Spleen (tissue), 7 donors: ENCODE data around the gene DNAJB4.

ENCODE experiments used
- POLR2A ChIP-seq, 3 donors: fragments of 450-650 bp; IDR thresholded peaks; one replicate each; pipeline ENCODE4 v1.5.1; 2017; ENCODE audit warnings: antibody characterized with exemption in 3 of 3, mild to moderate bottlenecking in 1 of 3
- POLR2AphosphoS5 ChIP-seq, 3 donors: sonication (generic); formaldehyde crosslinking; IDR thresholded peaks; one replicate each; pipeline ENCODE4 v1.5.1; 2017; ENCODE audit warnings: antibody characterized with exemption in 3 of 3
- TF ChIP-seq, protein P1 (sequence below), 11 experiments: fragments of 200-600 bp in 7 of 11; fragments of 450-650 bp in 4 of 11; sonication (generic) in 4 of 11; IDR thresholded peaks in 8 of 11; conservative IDR thresholded peaks in 3 of 11; 1 replicate in 7 of 11; 2 replicates in 4 of 11; pipeline versions ENCODE4 v1.4.0 to v1.8.0; 2016 to 2021; ENCODE audit warnings: antibody characterized with exemption in 11 of 11, inconsistent platforms in 4 of 11, mild to moderate bottlenecking in 1 of 11
- donor health status: DM: no; HTN: no; CAD: no; lungs with moderate emphysema.
- donor health status: DM: no; HTN: no; CAD: no.
- donor health status: DM: no; HTN: no; CAD: no.

- TF ChIP-seq, protein P1, sequence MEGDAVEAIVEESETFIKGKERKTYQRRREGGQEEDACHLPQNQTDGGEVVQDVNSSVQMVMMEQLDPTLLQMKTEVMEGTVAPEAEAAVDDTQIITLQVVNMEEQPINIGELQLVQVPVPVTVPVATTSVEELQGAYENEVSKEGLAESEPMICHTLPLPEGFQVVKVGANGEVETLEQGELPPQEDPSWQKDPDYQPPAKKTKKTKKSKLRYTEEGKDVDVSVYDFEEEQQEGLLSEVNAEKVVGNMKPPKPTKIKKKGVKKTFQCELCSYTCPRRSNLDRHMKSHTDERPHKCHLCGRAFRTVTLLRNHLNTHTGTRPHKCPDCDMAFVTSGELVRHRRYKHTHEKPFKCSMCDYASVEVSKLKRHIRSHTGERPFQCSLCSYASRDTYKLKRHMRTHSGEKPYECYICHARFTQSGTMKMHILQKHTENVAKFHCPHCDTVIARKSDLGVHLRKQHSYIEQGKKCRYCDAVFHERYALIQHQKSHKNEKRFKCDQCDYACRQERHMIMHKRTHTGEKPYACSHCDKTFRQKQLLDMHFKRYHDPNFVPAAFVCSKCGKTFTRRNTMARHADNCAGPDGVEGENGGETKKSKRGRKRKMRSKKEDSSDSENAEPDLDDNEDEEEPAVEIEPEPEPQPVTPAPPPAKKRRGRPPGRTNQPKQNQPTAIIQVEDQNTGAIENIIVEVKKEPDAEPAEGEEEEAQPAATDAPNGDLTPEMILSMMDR (IDR thresholded peaks at IDR 0.05 in 8 of 11, conservative IDR thresholded peaks at IDR 0.05 in 3 of 11) = no peak
- peak in 2 of 3 donors; percentile 57 to 61 for TF ChIP-seq POLR2AphosphoS5 (IDR thresholded peaks at IDR 0.05)
- no peak for TF ChIP-seq POLR2A (IDR thresholded peaks at IDR 0.05)
Observed at GRCh38 chr1:78045926-78046778, 41.4 kb downstream of the DNAJB4 start, which contains the start of gene GIPC2.
